ENCODE results near the gene PEAK3.

PEAK3 gene

GRCh38 chr19:2306281-2306806 is 24.4 kb upstream of the PEAK3 start:
- Mint-ChIP-seq H3K27me3 (peaks cover 53% of the 10 kb centered on the region), H3K4me3 (no peak overlapping the region)

DNA sequence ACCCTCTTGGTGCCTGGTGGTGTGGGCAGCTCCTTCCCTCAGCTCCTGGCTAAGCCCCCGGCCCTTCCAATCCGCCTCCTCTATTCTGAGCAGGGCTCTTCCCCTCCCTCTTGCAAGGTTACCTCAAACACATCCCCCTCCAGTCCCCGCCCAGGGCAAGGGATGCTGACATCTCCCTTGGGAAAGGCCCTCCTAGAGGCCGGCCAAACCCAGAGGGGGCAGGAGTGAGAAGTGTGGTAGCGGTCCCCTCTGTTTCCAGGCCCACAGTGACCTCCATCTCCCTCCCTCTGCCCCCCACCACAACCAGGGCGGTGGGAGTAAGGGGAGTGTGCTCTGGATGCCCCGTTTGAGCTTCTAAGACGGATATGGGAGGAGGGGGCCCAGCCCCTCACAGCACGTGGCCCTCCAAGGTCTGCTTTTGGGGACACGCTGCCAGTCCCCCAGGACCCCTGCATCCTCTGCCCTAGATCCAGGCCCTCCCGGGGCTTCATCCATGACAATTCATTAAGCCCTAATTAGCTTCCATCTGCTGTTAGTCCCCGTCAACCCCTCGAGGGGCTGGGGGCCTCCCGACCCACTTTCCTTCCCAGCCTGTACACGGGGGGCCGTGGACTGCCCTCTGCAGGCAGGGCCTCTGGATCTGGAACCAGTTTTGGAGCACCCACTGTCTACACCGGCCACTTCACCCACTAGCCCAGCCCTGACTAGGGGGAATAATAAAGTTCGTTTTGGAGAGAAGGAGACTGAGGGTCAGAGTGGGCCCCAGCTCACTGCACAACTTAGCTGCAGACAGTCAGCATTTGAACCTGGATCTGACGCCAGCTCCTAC is 23.7 kb upstream of the PEAK3 start:
- Mint-ChIP-seq H3K4me1 (peaks cover 18% of the 10 kb centered on the region), H3K27ac (no peak overlapping the region), H3K4me3 (no peak overlapping the region), H3K9me3 (no peaks in the 10 kb centered on the region), H3K27me3 (peaks cover 54% of the 10 kb centered on the region), H3K36me3 (ENCODE audit: low read depth) (no peaks in the 10 kb centered on the region)
- no peak for ATAC-seq
- DNase-seq, result no peak

More at GRCh38 chr19:2306281-2306806, 24.4 kb upstream of the PEAK3 start:
- Mint-ChIP-seq H3K4me1 (peaks cover 17% of the 10 kb centered on the region), H3K9me3 (no peaks in the 10 kb centered on the region), H3K27ac (no peak overlapping the region), H3K36me3 (ENCODE audit: low read depth) (no peaks in the 10 kb centered on the region)
- DNase-seq (no peak), ATAC-seq (peak; percentile 20)

GRCh38 chr19:2303211-2303798 is 21.3 kb upstream of the PEAK3 start:
- peaks cover 31% of the 10 kb centered on the region for H3K27me3 Mint-ChIP-seq
- no peaks in the 10 kb centered on the region for H3K9me3 Mint-ChIP-seq
- H3K4me3 Mint-ChIP-seq, result no peak overlapping the region
- peaks cover 16% of the 10 kb centered on the region for H3K4me1 Mint-ChIP-seq
- no peak for ATAC-seq
- no peaks in the 10 kb centered on the region for H3K36me3 Mint-ChIP-seq (ENCODE audit: low read depth)
- no peak overlapping the region for H3K27ac Mint-ChIP-seq
- no peak for DNase-seq

- no peak overlapping the region for H3K4me3 Mint-ChIP-seq
- H3K27ac Mint-ChIP-seq, result no peak overlapping the region
- ATAC-seq (peak; percentile 17), DNase-seq (no peak)
- no peaks in the 10 kb centered on the region for H3K9me3 Mint-ChIP-seq
- H3K4me1 Mint-ChIP-seq, result peaks cover 16% of the 10 kb centered on the region
- H3K27me3 Mint-ChIP-seq, result peaks cover 30% of the 10 kb centered on the region
- no peaks in the 10 kb centered on the region for H3K36me3 Mint-ChIP-seq (ENCODE audit: low read depth)
Observed at GRCh38 chr19:2302319-2303210, 20.6 kb upstream of the PEAK3 start.

DNA sequence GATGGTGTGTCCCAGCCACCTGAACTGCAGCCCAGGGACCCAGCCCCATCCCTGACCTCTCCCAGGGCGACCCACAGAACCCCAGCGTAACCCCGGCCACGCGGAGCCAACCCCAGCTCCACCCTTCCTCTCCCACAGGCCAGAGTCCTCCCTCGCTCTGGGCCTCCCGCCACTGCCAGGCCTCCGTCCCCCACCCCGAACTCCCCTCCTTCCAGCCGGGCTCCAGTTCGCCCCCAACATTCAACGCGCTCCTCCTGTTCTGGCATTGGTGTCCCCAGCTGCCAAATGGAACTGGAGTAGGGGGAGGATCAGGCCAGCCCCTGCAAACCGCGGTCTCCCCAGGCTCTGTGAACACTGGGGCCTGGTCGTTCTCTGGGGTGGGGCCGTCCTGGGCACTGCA is 18.6 kb upstream of the PEAK3 start:
- H3K27me3 Mint-ChIP-seq, result peaks cover 19% of the 10 kb centered on the region
- DNase-seq (no peak), ATAC-seq (no peak)
- H3K4me3 Mint-ChIP-seq, result no peak overlapping the region
- H3K36me3 Mint-ChIP-seq (ENCODE audit: low read depth), result no peaks in the 10 kb centered on the region
- no peaks in the 10 kb centered on the region for H3K9me3 Mint-ChIP-seq
- H3K4me1 Mint-ChIP-seq, result peaks cover 10% of the 10 kb centered on the region
- no peak overlapping the region for H3K27ac Mint-ChIP-seq

DNA sequence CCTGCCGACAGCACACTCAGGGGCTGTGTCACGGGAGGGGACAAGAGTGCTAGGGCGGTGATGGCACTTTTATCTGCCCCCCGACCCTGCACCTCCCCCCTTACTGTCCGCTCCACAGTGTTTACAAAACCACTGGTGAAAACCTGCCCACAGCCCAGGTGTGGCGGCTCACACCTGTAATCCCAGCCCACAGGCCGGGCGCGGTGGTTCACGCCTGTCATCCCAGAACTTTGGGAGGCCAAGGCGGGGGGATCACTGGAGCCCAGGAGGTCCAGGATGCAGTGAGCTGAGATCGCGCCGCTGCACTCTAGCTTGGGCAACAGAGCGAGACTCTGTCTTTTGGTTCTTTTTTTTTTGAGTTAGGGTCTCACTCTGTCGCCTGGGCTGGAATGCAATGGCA is 14.2 kb upstream of the PEAK3 start:
- Mint-ChIP-seq H3K27me3 (no peaks in the 10 kb centered on the region), H3K4me1 (peaks cover 6% of the 10 kb centered on the region), H3K9me3 (no peaks in the 10 kb centered on the region), H3K4me3 (no peak overlapping the region), H3K27ac (no peak overlapping the region), H3K36me3 (ENCODE audit: low read depth) (peaks cover 2% of the 10 kb centered on the region)
- DNase-seq, result no peak
- ATAC-seq, result no peak

- H3K4me1 Mint-ChIP-seq, result peaks cover 8% of the 10 kb centered on the region
- peaks cover 2% of the 10 kb centered on the region for H3K36me3 Mint-ChIP-seq (ENCODE audit: low read depth)
- H3K9me3 Mint-ChIP-seq, result no peaks in the 10 kb centered on the region
- DNase-seq, result no peak
- ATAC-seq, result no peak
- no peak overlapping the region for H3K4me3 Mint-ChIP-seq
- peaks cover 2% of the 10 kb centered on the region for H3K27me3 Mint-ChIP-seq
- no peak overlapping the region for H3K27ac Mint-ChIP-seq
Observed at GRCh38 chr19:2294687-2295335, 12.8 kb upstream of the PEAK3 start.

- Mint-ChIP-seq H3K9me3 (no peaks in the 10 kb centered on the region), H3K27me3 (peaks cover 11% of the 10 kb centered on the region), H3K4me1 (peaks cover 20% of the 10 kb centered on the region), H3K27ac (no peak overlapping the region), H3K4me3 (peak overlapping the region; percentile 53), H3K36me3 (ENCODE audit: low read depth) (peaks cover 2% of the 10 kb centered on the region)
- ATAC-seq (no peak), DNase-seq (no peak)
Observed at GRCh38 chr19:2291185-2291751, 9.3 kb upstream of the PEAK3 start.

DNA sequence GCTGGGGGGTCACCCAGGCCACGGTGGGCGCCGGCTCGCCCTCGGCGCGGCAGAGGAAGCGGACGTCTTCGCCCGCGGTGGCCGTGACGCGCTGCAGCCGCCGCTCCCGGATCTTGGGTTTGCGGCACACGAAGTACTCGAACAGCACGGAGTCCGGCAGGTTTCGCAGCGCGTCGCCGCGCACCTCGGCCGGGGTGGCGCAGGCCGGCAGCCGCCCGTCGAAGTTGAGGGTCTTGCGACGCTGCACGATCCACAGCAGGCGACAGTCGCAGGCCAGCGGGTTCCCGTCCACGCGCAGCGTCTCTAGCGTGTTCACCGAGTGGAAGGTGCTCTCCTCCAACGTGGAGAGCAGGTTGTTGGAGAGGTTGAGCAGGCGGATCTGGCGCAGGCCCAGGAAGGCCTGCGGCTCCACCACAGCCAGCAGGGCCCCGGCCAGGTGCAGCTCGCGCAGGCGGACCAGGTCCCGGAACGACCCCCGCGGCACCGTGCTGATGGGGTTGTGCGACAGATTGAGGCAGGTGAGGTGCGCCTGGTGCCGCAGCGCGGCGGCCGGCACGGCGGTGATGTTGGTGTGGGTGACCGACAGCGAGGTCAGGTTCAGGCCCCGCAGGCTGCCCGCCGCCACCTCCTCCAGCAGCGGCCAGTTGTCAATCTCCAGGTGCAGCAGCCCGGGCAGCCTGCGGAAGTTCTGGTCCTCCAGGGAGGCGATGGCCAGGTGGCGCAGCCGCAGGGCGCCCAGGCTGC is 8.6 kb upstream of the PEAK3 start:
- Mint-ChIP-seq H3K4me3 (peak overlapping the region; percentile 53), H3K27me3 (peaks cover 11% of the 10 kb centered on the region), H3K27ac (no peak overlapping the region), H3K9me3 (no peaks in the 10 kb centered on the region), H3K4me1 (peaks cover 20% of the 10 kb centered on the region), H3K36me3 (ENCODE audit: low read depth) (peaks cover 2% of the 10 kb centered on the region)
- DNase-seq (no peak), ATAC-seq (no peak)

DNA sequence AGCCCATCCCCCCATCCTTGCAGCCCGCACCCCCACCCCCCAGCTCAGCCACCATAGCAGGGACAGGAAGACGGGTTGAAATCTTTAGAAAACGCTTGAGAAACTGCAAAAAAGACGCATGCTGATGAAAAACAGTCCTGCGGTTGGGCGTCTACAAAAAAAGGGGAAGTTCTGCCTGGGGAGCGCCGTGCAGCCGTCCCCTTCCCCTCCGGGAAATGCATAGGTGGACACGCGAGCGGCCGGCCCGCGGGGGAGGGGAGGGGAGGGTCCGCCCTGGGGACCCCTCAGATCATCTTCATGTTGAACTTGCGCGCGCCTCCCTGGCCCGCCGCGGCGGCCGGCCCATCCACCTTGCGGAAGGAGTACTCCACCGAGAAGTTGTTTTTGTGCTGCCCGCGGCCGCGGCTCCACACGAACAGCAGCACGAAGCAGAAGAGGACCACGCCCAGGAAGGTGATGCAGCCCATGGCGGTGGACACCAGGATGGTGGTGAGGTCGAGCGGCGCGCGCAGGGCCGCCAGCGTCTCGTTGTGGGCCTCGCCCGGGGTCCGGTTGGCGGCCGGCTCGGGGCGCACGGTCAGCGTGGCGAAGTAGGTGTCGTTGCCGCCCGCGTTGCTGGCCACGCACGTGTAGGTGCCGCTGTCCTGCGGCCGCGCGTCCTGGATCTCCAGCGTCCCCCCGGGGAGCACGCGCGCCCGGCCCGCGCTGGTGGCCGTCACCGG is 7.9 kb upstream of the PEAK3 start:
- Mint-ChIP-seq H3K36me3 (ENCODE audit: low read depth) (peaks cover 2% of the 10 kb centered on the region), H3K27ac (peak overlapping the region; percentile 54), H3K4me1 (peaks cover 20% of the 10 kb centered on the region), H3K9me3 (no peaks in the 10 kb centered on the region), H3K4me3 (peak overlapping the region; percentile 77), H3K27me3 (peaks cover 11% of the 10 kb centered on the region)
- DNase-seq (peak; percentile 45), ATAC-seq (peak; percentile 47)

DNA sequence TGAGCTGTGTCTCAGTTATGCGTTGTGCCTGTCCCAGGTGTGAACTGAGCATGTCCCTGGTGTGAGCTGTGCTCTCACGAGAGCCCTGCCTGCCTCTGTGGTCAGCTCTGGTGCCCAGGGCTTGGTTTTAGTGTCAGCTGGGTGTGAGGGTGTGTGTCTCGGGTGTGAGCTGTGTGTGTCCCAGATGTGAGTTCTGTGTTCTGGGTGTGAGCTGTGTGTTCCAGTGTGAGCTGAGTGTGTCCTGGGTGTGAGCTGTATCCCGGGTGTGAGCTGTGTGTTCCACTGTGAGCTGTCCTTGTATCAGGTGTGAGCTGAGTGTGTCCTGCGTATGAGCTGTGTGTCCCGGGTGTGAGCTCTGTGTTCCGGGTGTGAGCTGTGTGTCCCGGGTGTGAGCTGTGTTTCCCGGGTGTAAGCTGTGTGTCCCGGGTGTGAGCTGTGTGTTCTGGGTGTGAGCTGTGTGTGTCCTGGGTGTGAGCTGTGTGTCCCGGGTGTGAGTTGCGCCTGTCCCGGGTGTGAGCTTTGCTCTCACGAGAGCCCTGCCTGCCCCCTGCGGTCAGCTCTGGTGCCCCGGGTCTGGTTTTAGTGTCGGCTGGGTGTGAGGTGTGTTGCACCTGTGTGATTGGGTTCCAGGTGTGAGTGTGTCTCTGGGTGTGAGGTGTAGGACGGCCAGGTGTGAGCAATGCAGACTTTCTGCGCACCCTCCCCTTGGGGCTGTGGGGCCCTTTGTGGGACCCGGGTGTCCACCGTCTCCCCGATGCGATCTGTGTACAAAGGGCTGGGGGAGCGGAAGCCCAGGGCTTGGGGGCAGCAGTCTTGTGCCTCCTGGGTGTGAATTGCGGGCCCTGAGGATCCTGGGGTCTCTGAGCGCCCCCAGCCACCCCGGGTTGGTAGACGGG is 7.1 kb upstream of the PEAK3 start:
- peak overlapping the region; percentile 77 for H3K4me3 Mint-ChIP-seq
- peaks cover 2% of the 10 kb centered on the region for H3K36me3 Mint-ChIP-seq (ENCODE audit: low read depth)
- ATAC-seq (no peak), DNase-seq (no peak)
- no peaks in the 10 kb centered on the region for H3K9me3 Mint-ChIP-seq
- peak overlapping the region; percentile 54 for H3K27ac Mint-ChIP-seq
- H3K27me3 Mint-ChIP-seq, result peaks cover 11% of the 10 kb centered on the region
- peaks cover 20% of the 10 kb centered on the region for H3K4me1 Mint-ChIP-seq

DNA sequence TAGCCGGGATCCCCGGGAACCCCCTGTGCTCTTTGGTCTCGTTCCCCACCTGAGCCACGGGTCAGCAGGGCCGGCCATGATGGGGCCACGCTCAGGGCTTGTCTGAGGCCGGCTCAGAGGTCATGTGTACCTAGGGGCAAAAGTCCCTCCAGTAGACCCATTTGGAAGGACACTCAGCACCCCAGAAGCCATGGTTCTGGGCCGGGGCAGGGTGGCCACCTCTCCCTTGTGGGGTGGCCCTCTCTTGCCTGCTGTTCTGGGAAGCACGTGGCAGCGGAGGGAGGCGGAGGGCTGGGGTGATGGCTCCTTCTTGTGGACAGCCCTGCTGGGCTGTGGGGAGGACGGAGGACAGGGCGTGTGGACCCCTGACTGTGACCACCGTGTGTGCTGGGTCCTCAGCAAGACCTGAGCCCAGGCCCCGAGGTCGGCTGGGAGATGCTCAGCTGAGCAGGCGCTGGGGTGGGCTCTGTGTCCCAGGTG is 6.4 kb upstream of the PEAK3 start:
- H3K4me1 Mint-ChIP-seq, result peaks cover 17% of the 10 kb centered on the region
- H3K27me3 Mint-ChIP-seq, result peaks cover 11% of the 10 kb centered on the region
- ATAC-seq (no peak), DNase-seq (no peak)
- peak overlapping the region; percentile 77 for H3K4me3 Mint-ChIP-seq
- no peaks in the 10 kb centered on the region for H3K9me3 Mint-ChIP-seq
- no peak overlapping the region for H3K27ac Mint-ChIP-seq
- H3K36me3 Mint-ChIP-seq (ENCODE audit: low read depth), result peaks cover 2% of the 10 kb centered on the region
